OCI-LY7 (cell line): ENCODE results near the gene MICAL3. TPM values are rescaled to one million over a fixed set of nuclear protein-coding genes. Genes with fewer than 3 reads are reported as not detected.
"Not testable (repeated sequence)": the region's sequence is repeated elsewhere in the genome, so short reads cannot be mapped to it uniquely, and the experiment has no call there.

Source experiments
- BruUV-seq: library from RNA; stranded (reverse); fragments of 400-500 nt; replicated peaks from 2 replicates; lab custom pipeline; 2021; lab: Mats Ljungman, UMichigan
- CTCF ChIA-PET: fragments of 300-600 bp; sonication (Branson Sonifier 250); formaldehyde crosslinking; loops from one replicate; lab custom pipeline; 2022; ENCODE audit warnings: antibody characterized with exemption; ENCODE audit not compliant: unreplicated experiment; lab: Charles Lee
- POLR2A ChIA-PET: fragments of 300-600 bp; sonication (Branson Sonifier 250); formaldehyde crosslinking; loops from one replicate; lab custom pipeline; 2022; ENCODE audit warnings: antibody characterized with exemption; lab: Charles Lee
- DNase-seq: peaks from one replicate; pipeline ENCODE4 v3.0.0-alpha.2; 2015; ENCODE audit warnings: low spot score
- H2AFZ ChIP-seq: fragments of 200-600 bp; sonication (generic), shearing (Covaris generic); 2 replicates; pipeline ENCODE4 v1.6.1; 2014; ENCODE audit warnings: mild to moderate bottlenecking, antibody characterized with exemption, low read length, moderate library complexity
- H3K27ac ChIP-seq: fragments of 200-600 bp; sonication (generic); 2 replicates; pipeline ENCODE4 v1.5.1; 2014; ENCODE audit warnings: mixed run types, low read depth, mild to moderate bottlenecking, moderate library complexity, low read length, inconsistent platforms; ENCODE audit not compliant: poor library complexity, severe bottlenecking
- H3K36me3 ChIP-seq: fragments of 200-600 bp; sonication (generic); 2 replicates; pipeline ENCODE4 v1.6.1; 2014; ENCODE audit warnings: mild to moderate bottlenecking, antibody characterized with exemption, low read length, moderate library complexity, mixed read lengths; ENCODE audit not compliant: insufficient read depth
- H3K4me1 ChIP-seq: fragments of 200-600 bp; sonication (generic); 2 replicates; pipeline ENCODE4 v1.5.1; 2014; ENCODE audit warnings: mild to moderate bottlenecking, low read length; ENCODE audit not compliant: insufficient read depth, poor library complexity, severe bottlenecking
- H3K4me2 ChIP-seq: fragments of 200-600 bp; sonication (generic); 2 replicates; pipeline ENCODE4 v1.6.1; 2014; ENCODE audit warnings: mild to moderate bottlenecking, low read length
- H3K4me3 ChIP-seq: fragments of 200-600 bp; sonication (generic); 2 replicates; pipeline ENCODE4 v1.5.1; 2014; ENCODE audit warnings: mild to moderate bottlenecking, low read depth, low read length; ENCODE audit not compliant: poor library complexity, severe bottlenecking
- H3K79me2 ChIP-seq: fragments of 200-600 bp; sonication (generic); 2 replicates; pipeline ENCODE4 v1.6.1; 2016; ENCODE audit warnings: low read depth, mild to moderate bottlenecking, low read length, moderate library complexity, mixed read lengths; ENCODE audit not compliant: insufficient read depth
- H3K9me2 ChIP-seq: fragments of 200-600 bp; sonication (generic); 2 replicates; pipeline ENCODE4 v1.6.1; 2016; ENCODE audit warnings: mild to moderate bottlenecking, low read length, mixed read lengths; ENCODE audit not compliant: insufficient read depth
- H3K9me3 ChIP-seq: fragments of 200-600 bp; sonication (generic); 2 replicates; pipeline ENCODE4 v1.6.1; 2014; ENCODE audit warnings: mild to moderate bottlenecking, mixed run types, low read length, mixed read lengths
- H4K20me1 ChIP-seq: fragments of 200-600 bp; sonication (generic); 2 replicates; pipeline ENCODE4 v1.6.1; 2014; ENCODE audit warnings: mild to moderate bottlenecking, antibody characterized with exemption, low read length, moderate library complexity, mixed read lengths; ENCODE audit not compliant: insufficient read depth
- EZH2phosphoT487 ChIP-seq: fragments of 200-600 bp; sonication (generic); IDR thresholded peaks from 2 replicates; pipeline ENCODE4 v1.6.1; 2018; ENCODE audit warnings: low read depth, borderline replicate concordance, mild to moderate bottlenecking, mixed run types, antibody characterized with exemption, low read length, moderate library complexity, mixed read lengths
- intact Hi-C: fragments of 100-400 bp; cut with micrococcal nuclease; formaldehyde crosslinking; loops from one replicate; pipeline ENCODE4 v1.10.0; 2022; ENCODE audit not compliant: unreplicated experiment
- total RNA-seq, 2 experiments: library from RNA; depleted of rRNA in 1 of 2; stranded (reverse); fragments of >200 nt in 1 of 2; shearing (Covaris generic) in 1 of 2; gene quantifications; 2 replicates each; pipeline ENCODE4 v1.2.3, GENCODE V29; 2014 to 2022
- TF ChIP-seq, protein P1 (sequence below): fragments of 200-600 bp; sonication (generic); conservative IDR thresholded peaks from 2 replicates; pipeline ENCODE4 v1.5.1; 2014; ENCODE audit warnings: mild to moderate bottlenecking, antibody characterized with exemption, low read length, moderate library complexity, mixed read lengths

MICAL3 gene
- total RNA-seq, 2 experiments from 2014 or later = 80.9 to 210 TPM

DNA sequence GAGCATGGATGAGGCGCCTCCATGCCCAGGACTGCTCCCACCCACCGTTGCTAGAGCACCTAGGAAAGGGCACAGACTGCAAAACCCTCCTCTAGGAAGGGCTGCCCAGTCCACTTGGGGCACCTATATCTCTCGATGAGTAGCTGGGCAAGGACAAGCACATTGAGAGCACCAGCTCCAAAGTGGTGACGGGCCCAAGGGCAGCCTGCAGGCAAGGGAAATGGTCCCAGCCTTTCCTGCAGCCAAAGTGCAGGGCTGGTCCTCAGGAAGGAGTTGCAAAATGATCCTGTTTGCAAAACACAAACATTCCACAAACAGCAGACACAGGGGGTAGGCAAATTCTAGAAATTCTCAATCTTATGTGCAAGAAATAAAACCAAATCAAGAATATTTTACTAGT lies 32.4 kb downstream of the MICAL3 start:
- DNase-seq, H2AFZ ChIP-seq, BruUV-seq, H3K9me2 ChIP-seq, CTCF ChIA-PET, H3K9me3 ChIP-seq: not testable (repeated sequence)
- H3K4me1 ChIP-seq = peaks cover 97% of the 10 kb centered on the region
- peaks cover 96% of the 10 kb centered on the region for H3K79me2 ChIP-seq
- H3K27ac ChIP-seq = peak overlapping the region; percentile 96
- H3K4me2 ChIP-seq = peak overlapping the region; percentile 90
- H4K20me1 ChIP-seq = peaks cover 46% of the 10 kb centered on the region
- peaks cover 42% of the 10 kb centered on the region; the same call in 1 of the 2 replicates for H3K36me3 ChIP-seq
- intact Hi-C loops = loop anchor here (5.0 kb wide), 1 partner anchor 70 kb away; no protein-coding TSS in a partner anchor
- POLR2A ChIA-PET = interaction anchor here (0.7 kb wide), 1 partner anchor 263 kb away, joined by 3 read pairs; no protein-coding TSS in a partner anchor
- H3K4me3 ChIP-seq = peak overlapping the region; percentile 54

DNA sequence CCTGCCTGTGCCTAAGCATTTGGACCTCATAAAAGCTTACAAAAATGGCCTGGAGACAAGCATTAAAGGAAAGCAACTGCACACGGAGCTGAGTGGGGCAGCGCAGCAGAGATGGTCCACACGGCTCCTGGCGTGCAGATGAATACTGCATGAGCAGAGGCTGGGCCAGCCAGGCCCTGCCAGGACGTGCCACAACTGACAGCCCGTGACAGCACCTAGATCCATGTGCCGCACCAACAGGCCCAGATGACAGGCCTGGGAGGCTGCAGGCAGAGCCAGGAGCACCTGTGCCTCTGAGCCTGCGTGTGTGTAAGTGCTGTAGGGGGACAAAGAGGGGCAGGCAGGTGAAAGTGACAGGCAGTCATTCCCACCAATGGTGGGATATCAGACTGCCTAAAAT lies 33.4 kb downstream of the MICAL3 start:
- Histone ChIP-seq H3K4me2 (peak overlapping the region; percentile 90), H3K27ac (peak overlapping the region; percentile 96), H3K36me3 (peaks cover 50% of the 10 kb centered on the region), H3K9me3 (no peaks in the 10 kb centered on the region), H3K9me2 (no peaks in the 10 kb centered on the region), H2AFZ (no peak overlapping the region), H3K4me3 (peak overlapping the region; percentile 54), H4K20me1 (peaks cover 46% of the 10 kb centered on the region), H3K4me1 (peaks cover 96% of the 10 kb centered on the region), H3K79me2 (peaks cover 100% of the 10 kb centered on the region)
- TF ChIP-seq, protein P1, sequence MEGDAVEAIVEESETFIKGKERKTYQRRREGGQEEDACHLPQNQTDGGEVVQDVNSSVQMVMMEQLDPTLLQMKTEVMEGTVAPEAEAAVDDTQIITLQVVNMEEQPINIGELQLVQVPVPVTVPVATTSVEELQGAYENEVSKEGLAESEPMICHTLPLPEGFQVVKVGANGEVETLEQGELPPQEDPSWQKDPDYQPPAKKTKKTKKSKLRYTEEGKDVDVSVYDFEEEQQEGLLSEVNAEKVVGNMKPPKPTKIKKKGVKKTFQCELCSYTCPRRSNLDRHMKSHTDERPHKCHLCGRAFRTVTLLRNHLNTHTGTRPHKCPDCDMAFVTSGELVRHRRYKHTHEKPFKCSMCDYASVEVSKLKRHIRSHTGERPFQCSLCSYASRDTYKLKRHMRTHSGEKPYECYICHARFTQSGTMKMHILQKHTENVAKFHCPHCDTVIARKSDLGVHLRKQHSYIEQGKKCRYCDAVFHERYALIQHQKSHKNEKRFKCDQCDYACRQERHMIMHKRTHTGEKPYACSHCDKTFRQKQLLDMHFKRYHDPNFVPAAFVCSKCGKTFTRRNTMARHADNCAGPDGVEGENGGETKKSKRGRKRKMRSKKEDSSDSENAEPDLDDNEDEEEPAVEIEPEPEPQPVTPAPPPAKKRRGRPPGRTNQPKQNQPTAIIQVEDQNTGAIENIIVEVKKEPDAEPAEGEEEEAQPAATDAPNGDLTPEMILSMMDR = no peak
- no peak for TF ChIP-seq EZH2phosphoT487
- ChIA-PET CTCF (interaction anchor here (0.5 kb wide), 1 partner anchor 66 kb away, joined by 3 read pairs; no protein-coding TSS in a partner anchor), POLR2A (interaction anchor here (0.6 kb wide), 1 partner anchor 17 kb away, joined by 3 read pairs; no protein-coding TSS in a partner anchor)
- peak; percentile 54 for DNase-seq
- intact Hi-C loops = loop anchor here (5.0 kb wide), 1 partner anchor 69 kb away; no protein-coding TSS in a partner anchor
- no TSS peak for BruUV-seq

DNA sequence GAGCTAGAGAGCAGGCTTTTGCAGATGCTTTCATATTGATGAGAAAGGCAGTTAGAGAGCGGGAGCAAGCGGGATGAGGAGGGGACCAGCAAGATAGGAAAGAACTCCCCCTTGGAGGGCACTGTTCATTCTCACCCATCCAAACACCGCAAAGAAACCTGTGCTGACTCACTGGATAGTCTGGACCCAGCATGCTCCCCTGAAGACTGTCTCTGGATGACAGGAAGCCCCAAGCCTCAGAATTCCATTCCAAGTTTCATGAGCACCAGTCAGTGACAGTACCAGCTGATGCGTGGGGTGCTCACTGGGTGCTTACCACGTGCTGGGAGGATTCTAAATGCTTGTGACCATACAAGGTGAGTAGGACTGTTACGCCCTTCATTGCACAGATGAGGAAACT lies 34.2 kb downstream of the MICAL3 start:
- POLR2A ChIA-PET = no interaction called here
- intact Hi-C loops = loop anchor here (5.0 kb wide), 1 partner anchor 68 kb away; no protein-coding TSS in a partner anchor
- no peak for DNase-seq
- CTCF ChIA-PET = no interaction called here
- no peaks in the 10 kb centered on the region for H3K9me3 ChIP-seq
- peaks cover 46% of the 10 kb centered on the region for H4K20me1 ChIP-seq
- peak overlapping the region; percentile 90 for H3K4me2 ChIP-seq
- TF ChIP-seq, protein P1 = no peak
- no peak for TF ChIP-seq EZH2phosphoT487
- H3K9me2 ChIP-seq = no peaks in the 10 kb centered on the region
- H2AFZ ChIP-seq = no peak overlapping the region
- H3K4me1 ChIP-seq = peaks cover 94% of the 10 kb centered on the region
- peak overlapping the region; percentile 1 for H3K4me3 ChIP-seq
- peaks cover 100% of the 10 kb centered on the region for H3K79me2 ChIP-seq
- peaks cover 57% of the 10 kb centered on the region for H3K36me3 ChIP-seq
- H3K27ac ChIP-seq = peak overlapping the region; percentile 19
- no TSS peak for BruUV-seq
